Upper lobe of left lung (tissue), 4 donors: ENCODE data around the gene AK9.

Source experiments
- POLR2A ChIP-seq, 4 donors: fragments of 450-650 bp; IDR thresholded peaks; one replicate each; pipeline ENCODE4 v1.5.1; 2016 to 2017; ENCODE audit warnings: antibody characterized with exemption in 4 of 4, mild to moderate bottlenecking in 2 of 4
- TF ChIP-seq, protein P1 (sequence below), 6 experiments: fragments of 450-650 bp in 4 of 6; fragments of 200-600 bp in 2 of 6; sonication (generic) in 2 of 6; IDR thresholded peaks; one replicate each; pipeline ENCODE4 v1.5.1; 2016 to 2019; ENCODE audit warnings: antibody characterized with exemption in 6 of 6

DNA sequence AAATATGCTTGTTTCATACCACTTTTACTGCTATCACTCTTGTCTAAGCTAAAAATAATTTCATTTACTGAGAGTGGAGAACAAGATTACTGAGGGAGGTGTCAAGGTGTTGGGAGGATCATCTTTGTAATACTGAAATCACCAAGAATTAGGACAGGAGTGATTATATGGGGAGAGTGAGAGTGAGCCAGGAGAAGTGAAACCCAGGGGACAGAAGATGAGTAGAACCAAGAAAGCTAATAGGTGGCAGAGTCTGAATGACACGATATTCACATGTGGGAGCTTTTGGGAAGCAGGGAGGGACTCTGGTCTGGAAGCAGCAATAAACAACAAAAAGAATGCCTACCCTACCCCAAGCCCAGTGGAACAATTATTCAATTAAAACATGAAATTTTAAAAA, 58.6 kb downstream of the AK9 start:
- TF ChIP-seq, protein P1, sequence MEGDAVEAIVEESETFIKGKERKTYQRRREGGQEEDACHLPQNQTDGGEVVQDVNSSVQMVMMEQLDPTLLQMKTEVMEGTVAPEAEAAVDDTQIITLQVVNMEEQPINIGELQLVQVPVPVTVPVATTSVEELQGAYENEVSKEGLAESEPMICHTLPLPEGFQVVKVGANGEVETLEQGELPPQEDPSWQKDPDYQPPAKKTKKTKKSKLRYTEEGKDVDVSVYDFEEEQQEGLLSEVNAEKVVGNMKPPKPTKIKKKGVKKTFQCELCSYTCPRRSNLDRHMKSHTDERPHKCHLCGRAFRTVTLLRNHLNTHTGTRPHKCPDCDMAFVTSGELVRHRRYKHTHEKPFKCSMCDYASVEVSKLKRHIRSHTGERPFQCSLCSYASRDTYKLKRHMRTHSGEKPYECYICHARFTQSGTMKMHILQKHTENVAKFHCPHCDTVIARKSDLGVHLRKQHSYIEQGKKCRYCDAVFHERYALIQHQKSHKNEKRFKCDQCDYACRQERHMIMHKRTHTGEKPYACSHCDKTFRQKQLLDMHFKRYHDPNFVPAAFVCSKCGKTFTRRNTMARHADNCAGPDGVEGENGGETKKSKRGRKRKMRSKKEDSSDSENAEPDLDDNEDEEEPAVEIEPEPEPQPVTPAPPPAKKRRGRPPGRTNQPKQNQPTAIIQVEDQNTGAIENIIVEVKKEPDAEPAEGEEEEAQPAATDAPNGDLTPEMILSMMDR (IDR thresholded peaks at IDR 0.05): no peak
- no peak for TF ChIP-seq POLR2A (IDR thresholded peaks at IDR 0.05)
